GM12801 (cell line): ENCODE measurements around the gene STING1.

Experiments
- CTCF ChIP-seq: IDR thresholded peaks from one replicate; pipeline ENCODE4 v1.5.1; 2011; ENCODE audit warnings: control low read depth; ENCODE audit not compliant: insufficient read length; ENCODE audit errors: extremely low read depth

The STING1 gene

GRCh38 chr5:139514486-139514856 lies 31.9 kb upstream of the STING1 start:
- no peak for TF ChIP-seq CTCF

DNA sequence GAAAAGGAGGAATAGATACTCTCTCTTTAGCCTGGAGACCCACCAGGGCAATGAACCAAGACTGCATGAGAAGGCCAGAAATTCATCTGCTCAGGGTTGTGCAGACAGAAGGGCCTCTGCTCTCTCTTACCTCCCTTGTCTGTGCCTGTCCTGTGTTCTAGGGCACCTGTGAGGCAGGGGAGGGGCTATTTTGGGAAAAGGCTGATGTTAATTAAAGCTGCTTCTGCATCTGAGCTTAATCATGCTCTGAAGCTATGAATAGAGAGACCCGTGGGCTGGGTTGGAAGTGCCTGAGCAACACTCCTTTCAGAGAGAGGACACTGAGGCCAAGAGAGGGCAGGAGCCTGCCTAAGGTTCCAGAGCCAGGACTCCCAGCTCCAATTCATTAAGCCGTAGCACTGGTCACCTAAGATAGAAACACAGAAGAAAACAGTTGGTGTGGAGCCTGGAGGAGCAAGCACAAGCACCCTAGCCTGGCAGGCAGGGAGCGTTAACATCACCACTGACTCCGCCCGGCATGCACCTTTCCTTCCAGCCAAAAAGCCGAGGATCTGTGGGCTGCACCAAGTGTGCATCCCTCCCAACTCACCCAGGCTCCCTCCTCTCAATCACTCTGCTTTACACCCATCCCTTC lies 31.4 kb upstream of the STING1 start:
- no peak for TF ChIP-seq CTCF

DNA sequence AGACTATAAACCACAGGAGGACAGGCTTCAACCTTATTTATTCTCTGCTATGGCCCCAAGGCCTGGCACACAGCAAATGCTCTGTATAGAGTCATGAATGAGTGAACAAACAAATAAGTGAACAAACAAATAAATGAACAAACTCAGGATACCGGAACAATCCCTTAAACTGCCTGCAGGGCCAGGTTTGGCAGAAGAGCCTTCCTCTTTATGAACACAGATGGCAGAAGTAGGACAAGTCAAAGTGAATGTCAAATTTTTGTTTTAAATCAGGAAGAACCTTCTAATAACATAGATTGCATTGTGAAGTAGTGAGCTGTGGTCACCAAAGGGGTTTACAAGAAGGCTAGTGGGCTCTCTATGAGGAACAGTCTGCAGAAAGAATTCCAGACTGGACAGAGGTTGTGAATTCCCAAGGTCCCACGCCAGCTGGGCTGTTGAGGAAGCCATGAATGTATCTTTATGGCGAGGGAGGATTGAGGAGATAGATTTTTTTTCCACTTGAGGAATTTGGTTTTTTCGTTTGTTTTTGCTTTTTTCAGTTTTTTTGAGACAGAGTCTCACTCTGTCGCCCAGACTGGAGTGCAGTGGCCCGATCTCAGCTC lies 30.3 kb upstream of the STING1 start:
- TF ChIP-seq CTCF: no peak

DNA sequence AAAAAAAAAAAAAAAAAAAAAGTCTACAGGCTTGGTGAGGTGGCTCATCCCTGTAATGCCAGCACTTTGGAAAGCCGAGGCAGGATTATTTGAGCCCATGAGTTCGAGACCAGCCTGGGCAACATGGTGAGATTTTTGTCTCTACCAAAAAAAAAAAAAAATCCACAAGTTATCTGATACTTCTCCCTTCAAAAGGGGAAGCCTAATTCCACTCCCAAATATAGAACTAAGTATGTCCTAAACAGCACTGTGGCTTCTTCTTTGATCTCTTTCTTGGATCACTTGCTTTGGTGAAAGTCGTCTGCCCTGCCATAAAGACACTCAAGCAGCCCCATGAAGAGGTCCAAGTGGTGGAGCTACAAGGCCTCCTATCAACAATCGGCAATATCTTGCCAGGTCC lies 18.8 kb upstream of the STING1 start:
- no peak for TF ChIP-seq CTCF

DNA sequence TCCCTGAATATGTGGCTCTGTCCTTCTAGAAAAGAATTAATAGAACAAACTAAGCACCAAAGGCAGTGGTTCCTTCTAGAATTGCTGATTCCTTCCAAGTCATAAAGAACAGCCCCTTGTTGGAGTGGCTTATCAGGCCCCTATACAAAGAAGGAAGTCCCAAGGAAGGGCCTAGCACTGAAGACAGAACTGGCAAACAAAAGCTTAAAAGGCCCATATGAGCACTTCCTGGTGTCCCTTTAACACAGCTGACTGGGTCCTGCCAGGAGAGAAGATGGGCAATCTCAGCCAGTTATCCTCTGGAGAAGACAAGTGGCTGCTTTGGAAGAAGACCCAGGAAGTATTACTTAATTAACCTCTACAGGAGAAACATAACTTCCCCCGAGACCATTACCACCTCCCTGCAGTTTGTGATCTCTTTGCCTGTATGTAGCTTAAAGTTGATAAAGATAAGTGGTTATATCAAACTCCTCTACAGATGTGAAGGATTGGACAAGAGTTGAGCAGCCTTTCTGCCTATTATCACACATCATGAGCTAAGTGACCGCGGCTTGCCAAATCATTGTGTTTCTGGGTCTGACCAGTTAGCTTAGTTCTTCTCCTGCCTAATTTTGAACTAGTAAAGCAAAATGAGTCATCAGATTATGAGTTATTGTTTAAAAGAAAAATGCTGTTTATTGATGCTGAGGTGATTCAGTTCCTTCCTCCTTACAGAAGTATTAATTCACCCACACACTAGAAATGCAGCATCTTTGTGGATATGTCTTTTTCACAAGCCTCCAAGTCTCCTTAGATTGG lies 13.3 kb upstream of the STING1 start:
- no peak for TF ChIP-seq CTCF

DNA sequence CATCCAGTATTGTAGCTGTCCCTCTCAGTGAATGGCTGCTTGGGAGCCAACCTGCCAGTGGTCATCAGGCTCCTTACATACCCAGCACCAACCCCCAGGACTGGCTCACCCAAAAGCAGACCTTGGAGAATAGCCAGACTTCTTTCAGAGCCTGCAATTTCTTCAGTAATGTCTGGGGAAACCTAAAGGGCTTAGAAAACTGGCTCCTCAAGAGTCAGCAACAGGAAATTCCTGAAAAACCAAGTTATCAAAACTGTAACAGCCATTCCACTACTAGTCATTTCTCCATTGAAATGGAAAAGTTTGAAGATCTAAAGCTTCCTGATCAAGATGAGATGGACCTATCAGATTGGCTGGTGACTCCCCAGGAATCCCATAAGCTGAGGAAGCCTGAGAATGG lies 12.3 kb upstream of the STING1 start:
- no peak for TF ChIP-seq CTCF

- TF ChIP-seq CTCF: no peak
Observed at GRCh38 chr5:139494256-139494655, 11.7 kb upstream of the STING1 start.
